ENCODE results near the gene SHC2. TPM values are rescaled to one million over a fixed set of nuclear protein-coding genes. Genes with fewer than 3 reads are reported as not detected.

The SHC2 gene
- total and polyA plus RNA-seq, 2 donors from 2014 or later: 10.7 to 24.4 TPM

GRCh38 chr19:392375-392970, 68.4 kb downstream of the SHC2 start:
- no peak overlapping the region for H3K9ac ChIP-seq (ENCODE audit: low read length in 3 of 3)
- intact Hi-C loops (cut with DNase I): no loop called here
- no peaks in the 10 kb centered on the region for H3K4me1 ChIP-seq (ENCODE audit: control insufficient read depth in 2 of 3, insufficient read depth in 2 of 3, low read depth in 1 of 3, low read length in 3 of 3)
- no peak overlapping the region for H3K27ac ChIP-seq (ENCODE audit: low read depth in 2 of 2, low read length in 2 of 2)
- FAIRE-seq (no peak), DNase-seq (no peak)
- H3K4me3 ChIP-seq (ENCODE audit: low read length in 3 of 3): no peak overlapping the region
- H3K27me3 ChIP-seq (ENCODE audit: control insufficient read depth, insufficient read depth, low read length): no peaks in the 10 kb centered on the region
- H3K9me3 ChIP-seq (ENCODE audit: control insufficient read depth in 2 of 3, insufficient read depth in 1 of 3, low read length in 3 of 3): no peaks in the 10 kb centered on the region
- TF ChIP-seq CTCF (IDR thresholded peaks at IDR 0.05; ENCODE audit: borderline replicate concordance, extremely low read depth, insufficient read depth): no peak
- H3K36me3 ChIP-seq (ENCODE audit: control insufficient read depth in 2 of 3, insufficient read depth in 3 of 3, low read length in 3 of 3): no peaks in the 10 kb centered on the region

- H3K9ac ChIP-seq (ENCODE audit: low read length in 3 of 3): no peak overlapping the region
- FAIRE-seq (no peak), DNase-seq (no peak)
- no peak overlapping the region for H3K4me3 ChIP-seq (ENCODE audit: low read length in 3 of 3)
- no peaks in the 10 kb centered on the region for H3K9me3 ChIP-seq (ENCODE audit: control insufficient read depth in 2 of 3, insufficient read depth in 1 of 3, low read length in 3 of 3)
- intact Hi-C loops (cut with DNase I): no loop called here
- no peak overlapping the region for H3K27ac ChIP-seq (ENCODE audit: low read depth in 2 of 2, low read length in 2 of 2)
- no peak for TF ChIP-seq CTCF (IDR thresholded peaks at IDR 0.05; ENCODE audit: borderline replicate concordance, extremely low read depth, insufficient read depth)
- no peaks in the 10 kb centered on the region for H3K27me3 ChIP-seq (ENCODE audit: control insufficient read depth, insufficient read depth, low read length)
- no peaks in the 10 kb centered on the region for H3K36me3 ChIP-seq (ENCODE audit: control insufficient read depth in 2 of 3, insufficient read depth in 3 of 3, low read length in 3 of 3)
- H3K4me1 ChIP-seq (ENCODE audit: control insufficient read depth in 2 of 3, insufficient read depth in 2 of 3, low read depth in 1 of 3, low read length in 3 of 3): no peaks in the 10 kb centered on the region
Measured at GRCh38 chr19:391726-392374, 69.0 kb downstream of the SHC2 start.

GRCh38 chr19:391207-391557, 69.7 kb downstream of the SHC2 start:
- no peak for FAIRE-seq
- Histone ChIP-seq H3K9ac (ENCODE audit: low read length in 3 of 3) (no peak overlapping the region), H3K9me3 (ENCODE audit: control insufficient read depth in 2 of 3, insufficient read depth in 1 of 3, low read length in 3 of 3) (no peaks in the 10 kb centered on the region), H3K27ac (ENCODE audit: low read depth in 2 of 2, low read length in 2 of 2) (no peak overlapping the region), H3K4me3 (ENCODE audit: low read length in 3 of 3) (no peak overlapping the region), H3K4me1 (ENCODE audit: control insufficient read depth in 2 of 3, insufficient read depth in 2 of 3, low read depth in 1 of 3, low read length in 3 of 3) (no peaks in the 10 kb centered on the region), H3K27me3 (ENCODE audit: control insufficient read depth, insufficient read depth, low read length) (no peaks in the 10 kb centered on the region), H3K36me3 (ENCODE audit: control insufficient read depth in 2 of 3, insufficient read depth in 3 of 3, low read length in 3 of 3) (no peaks in the 10 kb centered on the region)
- intact Hi-C loops (cut with DNase I): no loop called here
- TF ChIP-seq CTCF (IDR thresholded peaks at IDR 0.05; ENCODE audit: borderline replicate concordance, extremely low read depth, insufficient read depth): no peak
- no peak for DNase-seq

Data from kidney (tissue), 14 donors.